GM18526 (cell line): ENCODE data around the gene SLC2A14.

Experiments used
- POLR2A ChIP-seq: IDR thresholded peaks from 3 replicates; pipeline ENCODE4 v1.6.1; 2011; ENCODE audit not compliant: insufficient read length; ENCODE audit errors: extremely low read depth

SLC2A14 gene

GRCh38 chr12:7872566-7873319 is at the start of gene SLC2A14:
SLC2A14 (minus strand) TSS chr12:7872915; CDS start chr12:7869880, 3,035 bp downstream.
- TF ChIP-seq POLR2A, result no peak

GRCh38 chr12:7917392-7918267 is 44.9 kb upstream of the SLC2A14 start:
- TF ChIP-seq POLR2A, result no peak

- no peak for TF ChIP-seq POLR2A
Observed at GRCh38 chr12:7916936-7917335, 44.2 kb upstream of the SLC2A14 start.

GRCh38 chr12:7915661-7916403 is 43.1 kb upstream of the SLC2A14 start:
- TF ChIP-seq POLR2A, result no peak

- no peak for TF ChIP-seq POLR2A
Observed at GRCh38 chr12:7907009-7907408, 34.3 kb upstream of the SLC2A14 start.

GRCh38 chr12:7905071-7905470 is 32.4 kb upstream of the SLC2A14 start:
- no peak for TF ChIP-seq POLR2A

GRCh38 chr12:7899755-7900154 is 27.0 kb upstream of the SLC2A14 start:
- no peak for TF ChIP-seq POLR2A

- TF ChIP-seq POLR2A, result no peak
Observed at GRCh38 chr12:7892186-7892980, 19.7 kb upstream of the SLC2A14 start.

- no peak for TF ChIP-seq POLR2A
Observed at GRCh38 chr12:7884689-7885088, 12.0 kb upstream of the SLC2A14 start.

GRCh38 chr12:7879246-7879645 is 6.5 kb upstream of the SLC2A14 start:
- no peak for TF ChIP-seq POLR2A

GRCh38 chr12:7877420-7877819 is 4.7 kb upstream of the SLC2A14 start:
- TF ChIP-seq POLR2A, result no peak

GRCh38 chr12:7870335-7870734 is 2.4 kb downstream of the SLC2A14 start:
- TF ChIP-seq POLR2A, result no peak

GRCh38 chr12:7869137-7869536 is 3.6 kb downstream of the SLC2A14 start:
- TF ChIP-seq POLR2A, result no peak

GRCh38 chr12:7868391-7868790 is 4.3 kb downstream of the SLC2A14 start:
- no peak for TF ChIP-seq POLR2A
